ENCODE results near the gene RCBTB2. TPM values are rescaled to one million over a fixed set of nuclear protein-coding genes. Genes with fewer than 3 reads are reported as not detected.

RCBTB2 gene
- total and polyA plus RNA-seq, 4 donors: 4.1 to 9.0 (median 5.4) TPM

- Histone ChIP-seq H3K27ac (ENCODE audit: low read depth in 1 of 2, low read length in 2 of 2) (no peak overlapping the region), H3K27me3 (ENCODE audit: control insufficient read depth in 4 of 4, insufficient read depth in 4 of 4, low read length in 3 of 4) (no peaks in the 10 kb centered on the region), H3K4me1 (ENCODE audit: control insufficient read depth in 4 of 4, insufficient read depth in 4 of 4, low read length in 3 of 4) (no peaks in the 10 kb centered on the region), H3K4me3 (ENCODE audit: low read depth in 1 of 3, low read length in 3 of 3) (no peak overlapping the region), H3K9me3 (ENCODE audit: control insufficient read depth in 4 of 4, low read length in 3 of 4) (no peaks in the 10 kb centered on the region), H3K9ac (ENCODE audit: low read depth in 1 of 2, low read length in 2 of 2) (no peak overlapping the region), H3K36me3 (ENCODE audit: control insufficient read depth in 4 of 4, insufficient read depth in 3 of 4, low read depth in 1 of 4, low read length in 3 of 4) (peaks cover 0 to 5% (median 2%) of the 10 kb centered on the region in 4 donors)
- TF ChIP-seq RAD21 (IDR thresholded peaks at IDR 0.05): no peak
- TF ChIP-seq EGR1 (IDR thresholded peaks at IDR 0.05; ENCODE audit: low read depth in 2 of 2): no peak
- TF ChIP-seq REST (IDR thresholded peaks at IDR 0.05): no peak
- TF ChIP-seq TAF1 (conservative IDR thresholded peaks at IDR 0.05): no peak
- no peak for TF ChIP-seq SP1 (IDR thresholded peaks at IDR 0.05)
- TF ChIP-seq HNF4A (conservative IDR thresholded peaks at IDR 0.05): no peak
- no peak for TF ChIP-seq NR2F2 (IDR thresholded peaks at IDR 0.05)
- no peak for TF ChIP-seq YY1 (IDR thresholded peaks at IDR 0.05)
- no peak for TF ChIP-seq RXRA (IDR thresholded peaks at IDR 0.05)
- DNase-seq (ENCODE audit: low spot score): no peak
- WGBS: 94% methylated on average over 8 of the region's 8 CpGs
Measured at GRCh38 chr13:48504606-48505005, 28.3 kb downstream of the RCBTB2 start.

GRCh38 chr13:48502601-48503319 is 30.1 kb downstream of the RCBTB2 start:
- H3K4me3 ChIP-seq (ENCODE audit: low read depth in 1 of 3, low read length in 3 of 3): no peak overlapping the region
- H3K36me3 ChIP-seq (ENCODE audit: control insufficient read depth in 4 of 4, insufficient read depth in 3 of 4, low read depth in 1 of 4, low read length in 3 of 4): peaks cover 0 to 5% (median 3%) of the 10 kb centered on the region in 4 donors
- no peak overlapping the region for H3K27ac ChIP-seq (ENCODE audit: low read depth in 1 of 2, low read length in 2 of 2)
- H3K27me3 ChIP-seq (ENCODE audit: control insufficient read depth in 4 of 4, insufficient read depth in 4 of 4, low read length in 3 of 4): no peaks in the 10 kb centered on the region
- WGBS: 98% methylated on average over 19 of the region's 19 CpGs
- DNase-seq (ENCODE audit: low spot score): no peak
- TF ChIP-seq RXRA (IDR thresholded peaks at IDR 0.05): no peak
- TF ChIP-seq HNF4A (conservative IDR thresholded peaks at IDR 0.05): no peak
- TF ChIP-seq NR2F2 (IDR thresholded peaks at IDR 0.05): no peak
- no peak for TF ChIP-seq MAX (IDR thresholded peaks at IDR 0.05)
- no peak for TF ChIP-seq YY1 (IDR thresholded peaks at IDR 0.05)
- TF ChIP-seq GABPA (IDR thresholded peaks at IDR 0.05 in 1 of 2, conservative IDR thresholded peaks at IDR 0.05 in 1 of 2): no peak
- no peak for TF ChIP-seq SP1 (IDR thresholded peaks at IDR 0.05)
- no peak for TF ChIP-seq RAD21 (IDR thresholded peaks at IDR 0.05)
- H3K9ac ChIP-seq (ENCODE audit: low read depth in 1 of 2, low read length in 2 of 2): no peak overlapping the region
- no peaks in the 10 kb centered on the region for H3K4me1 ChIP-seq (ENCODE audit: control insufficient read depth in 4 of 4, insufficient read depth in 4 of 4, low read length in 3 of 4)
- H3K9me3 ChIP-seq (ENCODE audit: control insufficient read depth in 4 of 4, low read length in 3 of 4): no peaks in the 10 kb centered on the region

GRCh38 chr13:48501705-48502104 is 31.2 kb downstream of the RCBTB2 start:
- H3K36me3 ChIP-seq (ENCODE audit: control insufficient read depth in 4 of 4, insufficient read depth in 3 of 4, low read depth in 1 of 4, low read length in 3 of 4): peaks cover 0 to 5% (median 3%) of the 10 kb centered on the region in 4 donors
- H3K4me1 ChIP-seq (ENCODE audit: control insufficient read depth in 4 of 4, insufficient read depth in 4 of 4, low read length in 3 of 4): no peaks in the 10 kb centered on the region
- H3K27ac ChIP-seq (ENCODE audit: low read depth in 1 of 2, low read length in 2 of 2): no peak overlapping the region
- TF ChIP-seq FOXA1 (IDR thresholded peaks at IDR 0.05): no peak
- no peak for TF ChIP-seq JUND (IDR thresholded peaks at IDR 0.05)
- TF ChIP-seq SP1 (IDR thresholded peaks at IDR 0.05): no peak
- TF ChIP-seq RXRA (IDR thresholded peaks at IDR 0.05): no peak
- no peak for TF ChIP-seq FOXA2 (IDR thresholded peaks at IDR 0.05)
- no peak for TF ChIP-seq TAF1 (conservative IDR thresholded peaks at IDR 0.05)
- no peak for TF ChIP-seq YY1 (IDR thresholded peaks at IDR 0.05)
- no peak for TF ChIP-seq ATF3 (IDR thresholded peaks at IDR 0.05)
- no peak for TF ChIP-seq HNF4G (IDR thresholded peaks at IDR 0.05)
- no peak for TF ChIP-seq RAD21 (IDR thresholded peaks at IDR 0.05)
- TF ChIP-seq ZBTB33 (IDR thresholded peaks at IDR 0.05): no peak
- TF ChIP-seq REST (IDR thresholded peaks at IDR 0.05): no peak
- TF ChIP-seq MAX (IDR thresholded peaks at IDR 0.05): no peak
- no peak for TF ChIP-seq EGR1 (IDR thresholded peaks at IDR 0.05; ENCODE audit: low read depth in 2 of 2)

More at GRCh38 chr13:48501705-48502104, 31.2 kb downstream of the RCBTB2 start:
- Histone ChIP-seq H3K9ac (ENCODE audit: low read depth in 1 of 2, low read length in 2 of 2) (no peak overlapping the region), H3K9me3 (ENCODE audit: control insufficient read depth in 4 of 4, low read length in 3 of 4) (no peaks in the 10 kb centered on the region), H3K4me3 (ENCODE audit: low read depth in 1 of 3, low read length in 3 of 3) (no peak overlapping the region), H3K27me3 (ENCODE audit: control insufficient read depth in 4 of 4, insufficient read depth in 4 of 4, low read length in 3 of 4) (no peaks in the 10 kb centered on the region)
- no peak for DNase-seq (ENCODE audit: low spot score)
- 95% methylated on average over 2 of the region's 2 CpGs for WGBS
